ENCODE data around the gene APCDD1L.

The APCDD1L gene

DNA sequence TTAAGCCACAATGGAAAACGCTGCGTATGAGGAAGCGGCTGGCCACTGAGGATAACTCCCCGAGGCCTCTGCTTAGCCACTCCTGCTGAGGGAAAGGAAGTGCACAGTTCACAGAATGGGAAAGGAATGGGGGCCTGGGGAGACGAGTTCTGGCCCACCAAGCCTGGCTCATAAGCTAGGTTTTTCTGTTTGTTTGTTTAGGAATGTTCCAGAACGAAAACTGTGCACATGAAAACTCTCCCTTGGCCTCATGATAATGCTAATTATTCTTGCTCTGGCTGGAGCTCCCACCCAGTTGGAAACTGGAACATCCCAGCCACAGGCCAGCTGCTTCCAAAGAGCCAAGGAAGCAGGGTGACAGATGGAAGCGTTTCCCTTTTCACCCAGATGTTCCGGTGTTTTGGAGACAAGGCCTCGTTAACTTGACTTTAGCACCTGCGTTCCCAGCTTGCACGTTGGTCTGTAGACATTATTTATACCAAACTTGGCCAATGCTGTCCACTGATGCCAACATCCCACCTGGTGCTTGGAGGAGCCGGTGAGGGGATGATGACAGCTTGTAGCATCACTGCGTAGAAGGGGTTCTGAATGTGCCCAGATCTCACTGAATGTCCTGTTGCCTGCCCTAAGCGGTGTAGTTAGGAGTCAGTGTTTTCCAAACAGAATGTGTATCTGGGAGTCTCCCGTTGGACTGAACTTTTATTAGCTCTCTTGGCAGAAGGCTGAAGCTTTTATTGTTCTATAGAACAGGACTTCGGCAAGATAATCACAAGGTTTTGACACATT lies 34.5 kb downstream of the APCDD1L start:
- Histone ChIP-seq H3K27me3 (replicated peaks; ENCODE audit: control insufficient read depth, insufficient read depth, low read length) (no peaks in the 10 kb centered on the region), H3K9ac (ENCODE audit: low read length) (no peak overlapping the region), H3K4me1 (ENCODE audit: control insufficient read depth, insufficient read depth, low read length) (peaks cover 4% of the 10 kb centered on the region), H3K4me3 (ENCODE audit: low read length) (no peak overlapping the region), H3K9me3 (ENCODE audit: control insufficient read depth, low read length) (peaks cover 28% of the 10 kb centered on the region), H3K36me3 (ENCODE audit: control insufficient read depth, insufficient read depth, low read length, severe bottlenecking) (no peaks in the 10 kb centered on the region)
- no peak for DNase-seq (ENCODE audit: low read depth)

DNA sequence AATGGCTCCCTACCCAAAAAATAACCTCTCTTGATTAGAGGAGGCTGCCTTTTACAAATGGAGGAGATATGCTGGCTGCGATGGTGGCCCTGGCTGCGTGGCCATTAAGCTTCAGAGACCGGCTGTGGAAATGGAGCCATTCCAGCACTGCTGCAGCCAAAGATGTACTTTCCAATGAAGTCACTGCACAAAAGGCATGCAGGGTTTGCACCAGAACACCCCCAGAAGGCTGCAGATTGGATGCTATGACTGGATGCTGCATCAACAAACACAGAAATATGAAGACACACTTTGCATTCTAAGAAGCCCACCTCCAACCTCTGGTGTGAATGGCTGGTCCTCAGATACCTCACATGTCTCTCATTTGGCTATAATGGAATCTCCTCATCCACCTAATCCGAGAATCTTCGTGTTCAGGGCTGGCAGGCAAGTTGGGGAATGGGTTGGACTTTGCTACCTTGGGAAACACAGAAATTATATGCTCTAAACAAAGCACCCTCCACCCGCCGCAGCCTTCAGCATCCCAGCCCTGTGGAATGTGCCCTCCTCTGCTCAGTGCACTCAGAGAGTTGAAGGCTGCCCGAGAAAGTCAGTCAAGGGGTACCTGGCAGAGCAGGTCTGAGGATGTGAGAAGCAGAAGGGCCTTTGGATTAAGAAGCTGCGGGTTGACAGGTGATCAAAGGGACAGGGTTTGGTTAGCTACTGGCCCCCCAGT lies 35.3 kb downstream of the APCDD1L start:
- Histone ChIP-seq H3K27me3 (replicated peaks; ENCODE audit: control insufficient read depth, insufficient read depth, low read length) (no peaks in the 10 kb centered on the region), H3K9ac (ENCODE audit: low read length) (no peak overlapping the region), H3K9me3 (ENCODE audit: control insufficient read depth, low read length) (peaks cover 19% of the 10 kb centered on the region), H3K4me3 (ENCODE audit: low read length) (no peak overlapping the region), H3K4me1 (ENCODE audit: control insufficient read depth, insufficient read depth, low read length) (peaks cover 4% of the 10 kb centered on the region), H3K36me3 (ENCODE audit: control insufficient read depth, insufficient read depth, low read length, severe bottlenecking) (no peaks in the 10 kb centered on the region)
- DNase-seq (ENCODE audit: low read depth), result no peak

- Histone ChIP-seq H3K9me3 (ENCODE audit: control insufficient read depth, low read length) (peaks cover 17% of the 10 kb centered on the region), H3K27me3 (replicated peaks; ENCODE audit: control insufficient read depth, insufficient read depth, low read length) (no peaks in the 10 kb centered on the region), H3K9ac (ENCODE audit: low read length) (no peak overlapping the region), H3K36me3 (ENCODE audit: control insufficient read depth, insufficient read depth, low read length, severe bottlenecking) (no peaks in the 10 kb centered on the region), H3K4me3 (ENCODE audit: low read length) (no peak overlapping the region), H3K4me1 (ENCODE audit: control insufficient read depth, insufficient read depth, low read length) (peaks cover 4% of the 10 kb centered on the region)
- DNase-seq (ENCODE audit: low read depth), result no peak
Measured at GRCh38 chr20:58478141-58478805, 36.9 kb downstream of the APCDD1L start.

GRCh38 chr20:58475466-58475865 lies 39.7 kb downstream of the APCDD1L start:
- no peak for DNase-seq (ENCODE audit: low read depth)
- H3K36me3 ChIP-seq (ENCODE audit: control insufficient read depth, insufficient read depth, low read length, severe bottlenecking), result no peaks in the 10 kb centered on the region
- peaks cover 17% of the 10 kb centered on the region for H3K9me3 ChIP-seq (ENCODE audit: control insufficient read depth, low read length)
- H3K9ac ChIP-seq (ENCODE audit: low read length), result no peak overlapping the region
- H3K4me3 ChIP-seq (ENCODE audit: low read length), result no peak overlapping the region
- no peaks in the 10 kb centered on the region for H3K4me1 ChIP-seq (ENCODE audit: control insufficient read depth, insufficient read depth, low read length)
- H3K27me3 ChIP-seq (replicated peaks; ENCODE audit: control insufficient read depth, insufficient read depth, low read length), result no peaks in the 10 kb centered on the region

DNA sequence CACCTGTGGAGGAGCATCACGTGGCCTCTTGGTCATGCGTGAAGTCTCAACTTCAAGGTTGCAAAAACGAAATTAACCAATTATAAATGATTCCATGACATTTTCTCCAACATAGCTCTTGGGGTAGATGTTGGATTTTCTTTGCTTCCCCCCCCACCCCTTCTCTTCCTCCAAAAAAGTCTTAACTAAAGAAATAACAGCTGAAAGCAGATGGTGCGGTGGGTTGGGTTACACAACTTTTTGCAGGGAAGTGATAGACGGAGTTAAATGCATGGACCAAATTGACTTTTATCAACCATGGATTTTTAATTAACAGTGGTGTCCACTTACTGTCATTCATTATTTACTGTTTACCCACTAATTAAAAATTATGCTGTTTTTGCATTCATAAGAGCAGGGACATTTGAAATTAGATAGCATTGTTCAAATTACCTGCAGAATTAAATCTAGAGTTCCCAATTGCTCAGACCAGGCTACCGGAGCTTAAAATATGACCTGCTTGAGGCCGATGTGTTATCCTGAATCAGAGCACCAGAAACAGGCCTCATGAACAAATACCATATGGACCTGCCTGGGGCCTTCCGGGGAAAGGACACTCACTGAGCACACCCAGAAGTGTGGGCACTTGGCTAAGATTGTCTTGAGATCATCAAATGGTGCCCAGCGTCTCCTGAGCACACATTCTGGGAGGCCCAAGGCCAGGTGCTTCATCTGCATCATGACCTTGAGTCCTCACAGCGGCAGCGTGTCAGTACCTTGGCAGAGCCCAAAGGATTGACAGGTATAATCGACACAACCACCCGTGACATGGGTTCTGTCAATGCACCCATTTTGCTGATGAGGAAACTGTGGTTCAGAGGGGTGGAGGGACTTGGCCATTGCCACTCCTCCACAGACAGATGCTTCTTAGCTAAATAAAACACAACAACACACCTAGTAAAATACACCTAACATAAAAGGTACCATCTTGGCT lies 41.5 kb downstream of the APCDD1L start:
- Histone ChIP-seq H3K4me3 (ENCODE audit: low read length) (no peak overlapping the region), H3K9ac (ENCODE audit: low read length) (no peak overlapping the region), H3K27me3 (replicated peaks; ENCODE audit: control insufficient read depth, insufficient read depth, low read length) (no peaks in the 10 kb centered on the region), H3K4me1 (ENCODE audit: control insufficient read depth, insufficient read depth, low read length) (no peaks in the 10 kb centered on the region), H3K36me3 (ENCODE audit: control insufficient read depth, insufficient read depth, low read length, severe bottlenecking) (no peaks in the 10 kb centered on the region), H3K9me3 (ENCODE audit: control insufficient read depth, low read length) (peaks cover 12% of the 10 kb centered on the region)
- no peak for DNase-seq (ENCODE audit: low read depth)

GRCh38 chr20:58472273-58473018 lies 42.8 kb downstream of the APCDD1L start:
- DNase-seq (ENCODE audit: low read depth), result no peak
- Histone ChIP-seq H3K4me1 (ENCODE audit: control insufficient read depth, insufficient read depth, low read length) (no peaks in the 10 kb centered on the region), H3K36me3 (ENCODE audit: control insufficient read depth, insufficient read depth, low read length, severe bottlenecking) (no peaks in the 10 kb centered on the region), H3K9ac (ENCODE audit: low read length) (no peak overlapping the region), H3K27me3 (replicated peaks; ENCODE audit: control insufficient read depth, insufficient read depth, low read length) (no peaks in the 10 kb centered on the region), H3K9me3 (ENCODE audit: control insufficient read depth, low read length) (no peaks in the 10 kb centered on the region), H3K4me3 (ENCODE audit: low read length) (no peak overlapping the region)

DNA sequence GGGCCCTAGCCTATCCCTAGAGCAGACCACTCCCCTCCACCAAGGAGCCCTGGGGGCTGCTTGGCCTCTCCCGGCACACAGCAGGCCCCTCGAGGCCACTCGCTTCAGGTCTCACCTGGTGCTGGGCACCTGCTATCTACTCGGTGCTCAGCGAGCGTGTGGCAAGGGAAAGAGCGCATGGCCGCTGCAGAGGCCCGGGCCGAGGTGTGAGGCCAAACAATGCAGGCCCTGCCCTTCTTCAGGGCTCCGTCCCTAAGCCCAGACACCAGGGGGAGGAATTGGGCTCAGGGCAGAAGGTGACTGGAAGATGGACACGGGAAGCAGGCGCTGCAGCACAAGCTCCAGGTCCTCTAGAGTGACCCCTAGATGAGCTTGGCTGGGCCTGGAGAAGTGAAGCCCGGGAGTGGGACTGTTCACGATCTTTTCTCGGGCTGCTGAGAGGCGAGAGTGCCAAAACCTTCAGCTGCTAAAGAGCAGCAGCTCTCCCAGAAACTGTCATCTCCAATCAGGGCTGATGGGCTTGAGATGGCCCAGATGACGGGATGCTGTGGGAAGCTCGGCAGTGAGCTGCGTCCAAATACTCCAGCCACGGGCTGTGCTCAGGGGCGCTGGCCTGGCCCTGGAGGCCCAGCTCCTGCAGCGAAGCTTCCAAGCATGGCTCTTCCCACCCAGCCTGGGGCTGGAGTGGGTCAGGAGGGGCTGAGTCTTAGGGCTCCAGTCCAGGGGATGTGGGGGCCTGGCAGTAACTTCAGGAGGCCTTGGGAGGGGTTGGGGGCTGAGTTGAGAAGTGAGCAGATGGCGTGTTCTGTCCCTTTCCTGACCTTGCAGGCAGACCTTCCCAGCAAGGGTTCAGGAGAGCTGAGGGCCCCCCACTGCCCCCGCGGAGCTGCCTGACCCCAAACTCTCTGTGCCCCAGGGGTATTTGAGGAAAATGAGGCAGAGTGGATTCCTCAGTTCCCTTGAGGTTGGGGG lies 43.7 kb downstream of the APCDD1L start:
- H3K27me3 ChIP-seq (replicated peaks; ENCODE audit: control insufficient read depth, insufficient read depth, low read length), result no peaks in the 10 kb centered on the region
- no peaks in the 10 kb centered on the region for H3K9me3 ChIP-seq (ENCODE audit: control insufficient read depth, low read length)
- H3K4me1 ChIP-seq (ENCODE audit: control insufficient read depth, insufficient read depth, low read length), result no peaks in the 10 kb centered on the region
- DNase-seq (ENCODE audit: low read depth), result peak; percentile 90
- no peak overlapping the region for H3K9ac ChIP-seq (ENCODE audit: low read length)
- H3K4me3 ChIP-seq (ENCODE audit: low read length), result no peak overlapping the region
- no peaks in the 10 kb centered on the region for H3K36me3 ChIP-seq (ENCODE audit: control insufficient read depth, insufficient read depth, low read length, severe bottlenecking)

GRCh38 chr20:58470336-58471192 lies 44.6 kb downstream of the APCDD1L start:
- DNase-seq (ENCODE audit: low read depth), result no peak
- Histone ChIP-seq H3K4me3 (ENCODE audit: low read length) (no peak overlapping the region), H3K27me3 (replicated peaks; ENCODE audit: control insufficient read depth, insufficient read depth, low read length) (no peaks in the 10 kb centered on the region), H3K9me3 (ENCODE audit: control insufficient read depth, low read length) (no peaks in the 10 kb centered on the region), H3K36me3 (ENCODE audit: control insufficient read depth, insufficient read depth, low read length, severe bottlenecking) (no peaks in the 10 kb centered on the region), H3K4me1 (ENCODE audit: control insufficient read depth, insufficient read depth, low read length) (no peaks in the 10 kb centered on the region), H3K9ac (ENCODE audit: low read length) (no peak overlapping the region)

DNA sequence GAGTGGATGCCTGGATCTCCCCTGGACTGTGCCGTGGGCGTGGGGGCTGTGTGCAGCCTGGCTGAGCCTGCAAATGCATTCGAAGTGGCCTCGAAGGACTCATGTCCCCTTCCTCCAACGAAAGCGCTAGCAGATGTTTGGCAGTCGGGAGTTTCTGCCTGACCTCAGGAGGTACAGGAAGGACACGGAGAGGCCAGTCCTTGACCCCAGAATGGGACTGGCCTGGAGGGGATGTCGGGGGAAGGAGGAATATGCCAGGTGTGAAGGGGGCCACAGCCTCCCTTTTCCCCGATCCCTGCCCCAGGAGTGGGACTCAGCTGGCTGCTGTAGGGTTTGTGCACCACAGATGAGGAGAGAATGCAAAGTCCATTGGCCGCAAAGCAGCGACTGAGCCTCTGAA lies 45.6 kb downstream of the APCDD1L start:
- Histone ChIP-seq H3K36me3 (ENCODE audit: control insufficient read depth, insufficient read depth, low read length, severe bottlenecking) (no peaks in the 10 kb centered on the region), H3K4me3 (ENCODE audit: low read length) (no peak overlapping the region), H3K9me3 (ENCODE audit: control insufficient read depth, low read length) (no peaks in the 10 kb centered on the region), H3K9ac (ENCODE audit: low read length) (no peak overlapping the region), H3K4me1 (ENCODE audit: control insufficient read depth, insufficient read depth, low read length) (no peaks in the 10 kb centered on the region), H3K27me3 (replicated peaks; ENCODE audit: control insufficient read depth, insufficient read depth, low read length) (no peaks in the 10 kb centered on the region)
- DNase-seq (ENCODE audit: low read depth), result no peak

All from adipocyte (in vitro differentiated cells).